ENCODE data around the gene SPARC.

Gene SPARC

GRCh38 chr5:151683444-151683843 lies 3.3 kb downstream of the SPARC start:
- H3K4me3 ChIP-seq (ENCODE audit: low read length, poor library complexity, severe bottlenecking), result no peak overlapping the region
- H3K9ac ChIP-seq (ENCODE audit: low read depth, low read length, poor library complexity, severe bottlenecking), result peak overlapping the region; percentile 22
- H3K9me3 ChIP-seq (ENCODE audit: insufficient read depth, low read depth, low read length), result no peaks in the 10 kb centered on the region
- H4K20me1 ChIP-seq (ENCODE audit: insufficient read depth, low read length, poor library complexity, severe bottlenecking), result no peaks in the 10 kb centered on the region
- no peak overlapping the region for H2AFZ ChIP-seq (ENCODE audit: low read length)
- no peaks in the 10 kb centered on the region for H3K79me2 ChIP-seq (ENCODE audit: insufficient read depth, low read length)
- no peaks in the 10 kb centered on the region for H3K36me3 ChIP-seq (ENCODE audit: insufficient read depth, low read length)
- no peak overlapping the region for H3K4me2 ChIP-seq (ENCODE audit: low read depth, low read length, poor library complexity, severe bottlenecking)
- H3K9me2 ChIP-seq (replicated peaks; ENCODE audit: low read depth, low read length), result no peaks in the 10 kb centered on the region
- TF ChIP-seq, protein P1, sequence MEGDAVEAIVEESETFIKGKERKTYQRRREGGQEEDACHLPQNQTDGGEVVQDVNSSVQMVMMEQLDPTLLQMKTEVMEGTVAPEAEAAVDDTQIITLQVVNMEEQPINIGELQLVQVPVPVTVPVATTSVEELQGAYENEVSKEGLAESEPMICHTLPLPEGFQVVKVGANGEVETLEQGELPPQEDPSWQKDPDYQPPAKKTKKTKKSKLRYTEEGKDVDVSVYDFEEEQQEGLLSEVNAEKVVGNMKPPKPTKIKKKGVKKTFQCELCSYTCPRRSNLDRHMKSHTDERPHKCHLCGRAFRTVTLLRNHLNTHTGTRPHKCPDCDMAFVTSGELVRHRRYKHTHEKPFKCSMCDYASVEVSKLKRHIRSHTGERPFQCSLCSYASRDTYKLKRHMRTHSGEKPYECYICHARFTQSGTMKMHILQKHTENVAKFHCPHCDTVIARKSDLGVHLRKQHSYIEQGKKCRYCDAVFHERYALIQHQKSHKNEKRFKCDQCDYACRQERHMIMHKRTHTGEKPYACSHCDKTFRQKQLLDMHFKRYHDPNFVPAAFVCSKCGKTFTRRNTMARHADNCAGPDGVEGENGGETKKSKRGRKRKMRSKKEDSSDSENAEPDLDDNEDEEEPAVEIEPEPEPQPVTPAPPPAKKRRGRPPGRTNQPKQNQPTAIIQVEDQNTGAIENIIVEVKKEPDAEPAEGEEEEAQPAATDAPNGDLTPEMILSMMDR (conservative IDR thresholded peaks at IDR 0.05; ENCODE audit: low read length), result no peak
- no peak for TF ChIP-seq EZH2phosphoT487 (IDR thresholded peaks at IDR 0.05; ENCODE audit: borderline replicate concordance)
- H3F3A ChIP-seq (ENCODE audit: low read depth), result no peaks in the 10 kb centered on the region; the same call in 1 of the 2 replicates
- peaks cover 40% of the 10 kb centered on the region for H3K4me1 ChIP-seq (ENCODE audit: insufficient read depth, low read length, poor library complexity, severe bottlenecking)
- H3K27me3 ChIP-seq (ENCODE audit: insufficient read depth, low read length, poor library complexity, severe bottlenecking), result no peaks in the 10 kb centered on the region

GRCh38 chr5:151682751-151683331 lies 3.9 kb downstream of the SPARC start:
- peak overlapping the region; percentile 22 for H3K9ac ChIP-seq (ENCODE audit: low read depth, low read length, poor library complexity, severe bottlenecking)
- H3K4me3 ChIP-seq (ENCODE audit: low read length, poor library complexity, severe bottlenecking), result no peak overlapping the region
- H3K4me2 ChIP-seq (ENCODE audit: low read depth, low read length, poor library complexity, severe bottlenecking), result no peak overlapping the region

DNA sequence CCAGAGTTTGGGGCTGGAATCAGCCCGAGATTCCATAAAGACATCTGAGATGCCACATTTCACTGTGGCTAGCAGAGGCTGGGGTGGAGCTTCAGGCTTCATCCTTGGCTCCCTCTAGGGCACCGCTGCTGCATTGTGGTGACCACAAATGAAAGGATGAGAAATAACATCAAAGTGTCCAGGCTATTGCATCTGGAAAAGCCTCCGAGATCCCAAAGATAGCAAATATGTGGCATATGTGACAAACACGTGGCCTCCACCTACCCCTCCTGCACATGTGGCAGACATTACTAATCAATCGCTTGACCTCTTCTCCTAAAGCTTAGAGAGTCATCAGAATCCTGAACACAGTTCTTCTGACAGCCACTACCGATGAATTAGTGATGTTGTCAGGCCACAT lies 4.5 kb downstream of the SPARC start:
- H4K20me1 ChIP-seq (ENCODE audit: insufficient read depth, low read length, poor library complexity, severe bottlenecking), result no peaks in the 10 kb centered on the region

More at GRCh38 chr5:151682751-151683331, 3.9 kb downstream of the SPARC start:
- H3K27me3 ChIP-seq (ENCODE audit: insufficient read depth, low read length, poor library complexity, severe bottlenecking), result no peaks in the 10 kb centered on the region
- H3K9me3 ChIP-seq (ENCODE audit: insufficient read depth, low read depth, low read length), result no peaks in the 10 kb centered on the region
- no peaks in the 10 kb centered on the region for H3K79me2 ChIP-seq (ENCODE audit: insufficient read depth, low read length)
- no peak overlapping the region for H2AFZ ChIP-seq (ENCODE audit: low read length)
- no peaks in the 10 kb centered on the region for H4K20me1 ChIP-seq (ENCODE audit: insufficient read depth, low read length, poor library complexity, severe bottlenecking)
- no peaks in the 10 kb centered on the region for H3K9me2 ChIP-seq (replicated peaks; ENCODE audit: low read depth, low read length)
- H3F3A ChIP-seq (ENCODE audit: low read depth), result no peaks in the 10 kb centered on the region; the same call in 1 of the 2 replicates
- no peaks in the 10 kb centered on the region for H3K36me3 ChIP-seq (ENCODE audit: insufficient read depth, low read length)
- TF ChIP-seq, protein P1 (conservative IDR thresholded peaks at IDR 0.05; ENCODE audit: low read length), result no peak
- peaks cover 45% of the 10 kb centered on the region for H3K4me1 ChIP-seq (ENCODE audit: insufficient read depth, low read length, poor library complexity, severe bottlenecking)

More for the DNA sequence above, 4.5 kb downstream of the SPARC start:
- Histone ChIP-seq H3K79me2 (ENCODE audit: insufficient read depth, low read length) (no peaks in the 10 kb centered on the region), H2AFZ (ENCODE audit: low read length) (no peak overlapping the region), H3F3A (ENCODE audit: low read depth) (no peaks in the 10 kb centered on the region; the same call in 1 of the 2 replicates), H3K4me1 (ENCODE audit: insufficient read depth, low read length, poor library complexity, severe bottlenecking) (peaks cover 45% of the 10 kb centered on the region), H3K4me2 (ENCODE audit: low read depth, low read length, poor library complexity, severe bottlenecking) (no peak overlapping the region), H3K9ac (ENCODE audit: low read depth, low read length, poor library complexity, severe bottlenecking) (no peak overlapping the region), H3K4me3 (ENCODE audit: low read length, poor library complexity, severe bottlenecking) (no peak overlapping the region), H3K27me3 (ENCODE audit: insufficient read depth, low read length, poor library complexity, severe bottlenecking) (no peaks in the 10 kb centered on the region), H3K36me3 (ENCODE audit: insufficient read depth, low read length) (no peaks in the 10 kb centered on the region), H3K9me3 (ENCODE audit: insufficient read depth, low read depth, low read length) (no peaks in the 10 kb centered on the region), H3K9me2 (replicated peaks; ENCODE audit: low read depth, low read length) (no peaks in the 10 kb centered on the region)
- TF ChIP-seq, protein P1 (conservative IDR thresholded peaks at IDR 0.05; ENCODE audit: low read length), result no peak
- TF ChIP-seq EZH2phosphoT487 (IDR thresholded peaks at IDR 0.05; ENCODE audit: borderline replicate concordance), result no peak

Data from Loucy (cell line).